HG02885 (cell line): ENCODE data around the gene SEH1L.
A peak's percentile ranks its signal among the peaks of the same experiment; 100 is the strongest.
"Not testable (repeated sequence)": the region's sequence is repeated elsewhere in the genome, so short reads cannot be mapped to it uniquely, and the experiment has no call there.

ENCODE experiments used
- ATAC-seq: cut with Tn5 transposase; IDR thresholded peaks from one replicate; pipeline ENCODE4 v1.9.1; 2021; ENCODE audit warnings: mild to moderate bottlenecking; ENCODE audit not compliant: unreplicated experiment, poor library complexity

The SEH1L gene

DNA sequence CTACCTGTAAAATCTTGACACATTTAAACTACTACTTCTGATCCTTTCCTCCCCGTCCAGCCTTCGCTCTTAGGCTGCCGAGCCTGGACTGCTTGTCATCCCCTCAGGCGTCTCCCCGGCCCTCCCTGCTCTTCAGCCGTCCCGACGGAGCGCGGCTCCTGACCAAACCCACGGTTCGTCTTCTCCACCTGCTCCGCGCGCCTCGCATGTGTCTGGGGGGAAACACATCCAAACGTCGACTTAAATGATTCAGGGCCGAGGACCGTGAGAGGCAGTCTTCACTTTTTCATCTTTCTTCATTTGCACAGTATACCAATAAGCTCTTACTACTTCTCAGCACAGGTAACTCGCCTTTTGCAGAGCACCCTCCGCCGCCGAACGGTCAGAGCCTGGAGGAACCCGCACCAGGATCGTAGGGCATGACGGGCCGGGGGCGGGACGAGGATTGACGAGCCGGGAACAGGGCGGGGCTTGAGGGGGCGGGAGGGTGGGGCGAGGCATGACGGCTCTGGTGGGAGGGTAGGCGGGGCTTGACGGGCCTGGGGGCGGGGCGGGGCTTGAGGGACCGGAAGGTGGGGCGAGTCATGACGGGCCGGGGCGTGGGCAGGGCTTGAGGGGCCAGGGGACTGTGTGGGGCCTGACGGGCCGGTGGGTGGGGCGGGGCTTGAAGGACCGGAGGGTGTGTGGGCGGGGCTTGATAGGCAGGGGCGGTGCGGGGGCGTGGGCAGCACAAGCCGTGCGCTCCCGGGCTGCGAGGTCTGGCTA lies at the start of gene SEH1L:
Gene SEH1L, plus strand, starts transcription at position 727 of the 765 bp plus-strand sequence. CDS start 111 bp downstream, outside the sequence.
- ATAC-seq: peak; percentile 71

- not testable (repeated sequence) for ATAC-seq
Measured at GRCh38 chr18:12901208-12901607, 46.6 kb upstream of the SEH1L start.

DNA sequence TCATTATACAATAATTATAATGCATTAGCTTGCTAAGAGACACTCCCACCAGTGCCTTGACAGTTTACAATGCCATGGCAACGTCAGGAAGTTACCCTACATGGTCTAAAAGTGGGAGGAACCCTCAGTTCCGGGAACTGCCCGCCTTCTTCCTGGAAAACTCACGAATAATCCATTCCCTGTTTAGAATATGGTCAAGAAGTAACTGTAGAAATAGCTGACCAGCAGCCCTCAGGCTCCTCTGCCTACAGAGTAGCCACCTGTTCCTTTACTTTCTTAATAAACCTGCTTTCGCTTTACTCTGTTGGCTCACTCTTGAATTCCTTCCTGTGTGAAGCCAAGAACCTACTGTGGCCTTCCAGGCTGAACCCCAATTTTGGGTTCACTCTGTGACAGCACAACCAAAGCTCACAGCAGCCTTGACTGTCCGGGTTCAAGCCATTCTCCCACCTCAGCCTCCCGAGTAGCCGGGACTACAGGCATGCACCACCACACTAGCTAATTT lies 43.7 kb upstream of the SEH1L start:
- ATAC-seq: no peak

DNA sequence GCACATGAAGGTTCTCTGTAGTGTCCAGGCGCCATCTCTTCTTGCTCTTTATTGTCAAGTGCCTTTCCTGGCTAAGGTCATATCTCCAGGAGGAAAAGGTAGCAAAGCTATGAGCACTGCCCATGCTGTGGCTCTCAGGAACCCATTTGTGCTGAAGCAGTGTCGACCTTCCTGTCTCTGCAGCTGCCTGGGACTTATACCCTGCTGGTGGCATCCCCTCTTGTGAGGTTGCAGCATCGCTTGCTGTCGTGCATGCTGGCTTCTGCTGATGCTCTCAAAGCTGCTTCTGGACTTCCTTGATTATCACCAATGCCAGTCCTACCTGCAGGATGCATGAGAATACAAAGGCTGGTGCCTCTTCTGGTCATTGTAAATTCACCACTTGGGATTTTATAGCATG lies 41.7 kb upstream of the SEH1L start:
- no peak for ATAC-seq

DNA sequence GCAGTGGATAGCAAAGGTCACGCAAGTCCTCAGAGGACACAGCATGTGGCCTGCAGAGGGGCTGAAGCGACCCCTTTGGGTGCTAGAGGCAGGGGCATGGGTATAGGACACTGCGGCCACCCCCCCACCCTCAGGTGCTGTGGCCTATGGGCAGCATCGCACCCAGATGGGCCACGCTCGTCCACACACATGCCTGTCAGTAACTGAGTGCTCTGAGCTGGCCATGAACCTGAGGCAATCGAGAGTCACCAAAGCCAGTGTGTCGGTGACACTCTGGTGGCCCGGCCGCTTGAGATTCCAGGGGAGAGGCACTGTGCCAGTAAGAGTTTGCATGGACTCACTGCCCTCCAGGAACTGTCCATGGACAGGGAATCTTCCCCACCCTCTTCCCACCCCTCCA lies 41.0 kb upstream of the SEH1L start:
- ATAC-seq: no peak

- ATAC-seq: no peak
Measured at GRCh38 chr18:12907258-12907925, 40.4 kb upstream of the SEH1L start.

GRCh38 chr18:12908706-12909105 lies 39.1 kb upstream of the SEH1L start:
- no peak for ATAC-seq

DNA sequence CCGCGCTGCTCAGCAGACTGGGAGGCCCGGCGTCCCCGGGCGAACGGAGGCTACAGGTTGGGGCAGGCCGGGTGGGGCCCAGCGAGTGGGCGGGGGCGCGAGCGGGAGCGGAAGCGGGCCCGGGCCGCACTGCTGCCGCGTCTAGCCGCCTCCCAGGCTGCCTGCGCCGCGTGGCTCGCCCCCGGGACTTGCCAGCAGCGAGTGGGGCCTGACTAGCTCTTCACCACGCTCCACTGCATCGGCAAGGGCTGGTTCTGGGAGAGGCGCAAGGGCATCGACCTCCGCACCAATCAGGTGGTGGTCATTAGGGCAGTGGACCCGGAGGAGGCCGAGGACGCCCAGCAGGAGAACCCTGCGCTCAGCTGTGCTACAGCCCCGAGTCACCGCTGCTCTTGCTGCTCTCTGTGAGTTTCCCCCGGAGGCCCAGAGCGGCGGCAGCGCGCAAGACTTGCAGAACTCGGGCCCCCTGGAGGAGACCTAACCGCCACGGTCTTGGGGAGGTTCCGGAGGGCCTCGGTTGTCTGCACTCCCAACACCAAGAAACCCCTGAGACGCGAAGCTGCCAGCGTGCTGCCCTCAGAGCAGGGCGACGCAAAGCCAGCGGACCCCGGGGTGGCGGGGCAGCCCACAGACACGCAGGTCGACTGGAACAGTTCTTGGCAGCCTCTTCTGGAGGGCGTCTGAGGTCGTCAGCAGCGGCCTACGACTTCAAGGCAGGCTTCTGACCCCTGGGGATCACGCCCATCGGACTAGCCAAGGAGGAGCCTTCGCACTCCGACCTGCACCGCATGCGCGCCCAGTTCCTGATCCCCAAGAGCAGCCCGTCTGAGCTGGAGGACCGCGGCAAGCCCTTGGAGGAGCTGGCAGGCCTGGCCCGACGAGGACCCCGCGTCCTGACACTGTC lies 36.5 kb upstream of the SEH1L start:
- peak; percentile 45 for ATAC-seq

DNA sequence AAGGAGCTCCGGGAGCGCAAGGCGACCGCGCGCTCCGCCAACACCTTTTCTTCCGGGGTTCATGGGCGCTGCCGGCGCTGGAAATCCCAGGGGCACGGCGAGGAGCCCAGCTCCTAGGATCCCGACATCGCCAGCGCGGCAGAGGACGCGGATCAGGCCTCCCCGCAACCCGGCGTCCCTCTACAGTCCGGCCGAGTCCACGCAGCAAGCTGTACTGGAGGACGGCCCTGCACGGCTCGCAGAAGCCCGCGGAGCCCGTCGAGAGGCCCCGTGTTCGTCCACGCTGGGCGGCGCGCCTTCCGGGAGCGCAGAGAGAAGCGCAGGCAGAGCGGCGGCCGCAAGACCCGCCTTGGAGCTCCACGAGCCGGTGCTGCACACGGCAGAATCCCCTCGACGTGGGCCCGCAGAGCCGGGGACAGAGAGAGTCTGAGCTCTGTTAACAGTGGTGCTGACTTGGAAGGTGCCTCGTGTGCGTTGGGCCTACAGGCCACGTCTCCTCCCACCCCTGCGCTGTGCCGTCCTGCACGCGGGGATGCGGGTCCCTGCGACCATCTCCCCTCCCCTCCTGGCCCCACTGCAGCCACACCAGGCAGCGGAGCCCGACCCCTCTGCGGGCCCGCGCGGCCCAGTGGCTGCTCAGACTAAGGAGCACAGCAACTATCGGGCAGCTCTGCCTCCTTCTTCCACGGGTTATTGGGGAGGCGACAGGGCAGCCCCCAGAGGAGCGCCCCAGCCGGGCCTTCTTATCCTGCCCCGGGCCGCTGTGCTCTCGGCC lies 35.7 kb upstream of the SEH1L start:
- no peak for ATAC-seq

- ATAC-seq: peak; percentile 91
Measured at GRCh38 chr18:12921178-12921577, 26.6 kb upstream of the SEH1L start.

GRCh38 chr18:12922266-12922665 lies 25.5 kb upstream of the SEH1L start:
- ATAC-seq: no peak

GRCh38 chr18:12924616-12925015 lies 23.2 kb upstream of the SEH1L start:
- no peak for ATAC-seq

GRCh38 chr18:12928206-12928605 lies 19.6 kb upstream of the SEH1L start:
- no peak for ATAC-seq

DNA sequence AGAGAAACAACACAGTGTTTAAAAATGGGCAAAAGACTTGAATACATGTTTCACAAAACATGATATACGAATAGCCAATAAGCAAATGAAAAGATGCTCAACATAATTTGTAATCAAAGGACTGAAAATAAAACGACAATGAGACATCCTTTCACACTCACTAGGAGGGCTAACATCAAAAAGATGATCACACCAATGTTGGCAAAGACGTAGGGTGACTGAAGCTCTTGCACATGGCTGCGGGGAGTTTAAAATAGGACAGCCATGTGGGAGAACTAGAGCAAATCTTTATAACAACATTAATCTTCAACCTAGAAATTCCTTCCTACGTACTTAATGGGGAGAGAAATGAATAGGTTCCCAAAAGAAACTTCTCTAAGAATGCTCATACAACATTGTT lies 19.2 kb upstream of the SEH1L start:
- ATAC-seq: no peak

- ATAC-seq: no peak
Measured at GRCh38 chr18:12929477-12930083, 18.2 kb upstream of the SEH1L start.

- ATAC-seq: no peak
Measured at GRCh38 chr18:12930376-12930775, 17.4 kb upstream of the SEH1L start.

GRCh38 chr18:12930908-12931307 lies 16.9 kb upstream of the SEH1L start:
- no peak for ATAC-seq

DNA sequence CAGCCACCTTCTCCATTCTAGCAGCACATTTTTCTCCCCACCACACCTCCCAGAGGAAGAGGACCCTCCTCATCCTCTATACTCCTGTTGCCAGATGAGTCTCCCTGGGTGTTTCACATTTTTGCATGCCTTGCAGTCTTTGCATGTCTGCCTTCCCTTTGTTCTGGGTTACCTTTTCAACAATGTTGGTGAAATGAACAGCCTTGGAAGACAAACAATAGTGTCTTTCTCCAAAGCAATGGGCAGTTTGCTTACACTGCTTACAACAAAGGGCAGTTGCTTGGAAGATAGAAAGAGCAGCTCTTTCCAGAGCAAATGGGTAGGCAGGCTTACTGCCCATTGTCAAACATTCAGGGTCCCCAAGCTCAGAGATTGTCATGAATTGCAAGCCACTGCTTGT lies 14.5 kb upstream of the SEH1L start:
- ATAC-seq: no peak

GRCh38 chr18:12934454-12935071 lies 13.2 kb upstream of the SEH1L start:
- ATAC-seq: no peak
